MCF 10A (cell line): ENCODE data around the gene PLEKHM3. TPM values are rescaled to one million over a fixed set of nuclear protein-coding genes. Genes with fewer than 3 reads are reported as not detected.

Experiments used
- BruUV-seq: library from RNA; stranded (reverse); fragments of 400-500 nt; replicated peaks from 2 replicates; lab custom pipeline; 2021; lab: Mats Ljungman, UMichigan
- CTCF ChIA-PET: fragments of 300-600 bp; sonication (Branson Sonifier 250); formaldehyde crosslinking; extraction: SDS; loops from one replicate; lab custom pipeline; 2021; ENCODE audit warnings: antibody characterized with exemption, inconsistent platforms; lab: Yijun Ruan, JAX
- POLR2A ChIA-PET: fragments of 300-600, 350-650 bp; sonication (Branson Sonifier 250); formaldehyde crosslinking; extraction: SDS; loops from one replicate; lab custom pipeline; 2020; ENCODE audit warnings: antibody characterized with exemption, inconsistent platforms; lab: Yijun Ruan, JAX
- DNase-seq: peaks from one replicate; pipeline ENCODE4 v3.0.0-alpha.2; 2018; ENCODE audit not compliant: unreplicated experiment
- H3K27ac Mint-ChIP-seq: one replicate; pipeline ENCODE4 v1.8.0; 2022; ENCODE audit warnings: mild to moderate bottlenecking, low read depth, mixed read lengths; ENCODE audit not compliant: unreplicated experiment
- H3K27me3 Mint-ChIP-seq: one replicate; pipeline ENCODE4 v1.8.0; 2022; ENCODE audit warnings: mixed read lengths; ENCODE audit not compliant: insufficient read depth, unreplicated experiment
- H3K36me3 Mint-ChIP-seq: one replicate; pipeline ENCODE4 v1.8.0; 2022; ENCODE audit warnings: mild to moderate bottlenecking, moderate library complexity, mixed read lengths; ENCODE audit not compliant: insufficient read depth, unreplicated experiment
- H3K4me1 Mint-ChIP-seq: one replicate; pipeline ENCODE4 v1.8.0; 2022; ENCODE audit warnings: mixed read lengths; ENCODE audit not compliant: insufficient read depth, unreplicated experiment
- H3K4me3 Mint-ChIP-seq: one replicate; pipeline ENCODE4 v1.8.0; 2022; ENCODE audit warnings: mild to moderate bottlenecking, moderate library complexity, mixed read lengths; ENCODE audit not compliant: unreplicated experiment
- H3K9me3 Mint-ChIP-seq: one replicate; pipeline ENCODE4 v1.8.0; 2022; ENCODE audit warnings: mixed read lengths; ENCODE audit not compliant: unreplicated experiment
- intact Hi-C: fragments of 100-400 bp; cut with micrococcal nuclease; formaldehyde crosslinking; loops from 2 replicates; pipeline ENCODE4 v1.14.1; 2022
- total RNA-seq: library from RNA; stranded (reverse); gene quantifications from 2 replicates; pipeline ENCODE4 v1.2.3, GENCODE V29; 2022
- TF ChIP-seq, protein P1 (sequence below): fragments of 200-600 bp; IDR thresholded peaks from one replicate; pipeline ENCODE4 v1.8.0; 2022; ENCODE audit warnings: antibody characterized with exemption, mild to moderate bottlenecking; ENCODE audit not compliant: unreplicated experiment

The PLEKHM3 gene
- total RNA-seq, 1 experiment from 2014 or later = 5.4 TPM

DNA sequence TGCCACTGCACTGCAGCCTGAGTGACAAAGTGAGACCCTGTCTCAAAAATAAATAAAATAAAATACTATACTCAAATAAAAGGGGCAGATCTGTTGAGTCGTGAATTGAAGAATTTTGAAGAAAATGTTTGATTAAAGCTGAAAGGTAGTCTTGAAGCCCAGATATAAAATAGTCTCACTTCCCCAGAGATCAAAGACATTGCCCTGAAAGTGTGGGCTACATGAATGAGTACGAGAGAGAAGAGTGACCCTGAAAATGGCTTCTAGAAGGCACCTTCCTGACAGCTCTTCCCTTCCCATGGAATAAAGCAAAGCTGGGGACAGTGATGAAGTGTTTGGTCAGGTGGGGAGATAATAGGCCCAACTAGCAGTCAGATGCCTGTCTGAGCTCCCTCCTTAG is 241.8 kb downstream of the PLEKHM3 start:
- BruUV-seq = no TSS peak
- DNase-seq = no peak
- Mint-ChIP-seq H3K9me3 (no peaks in the 10 kb centered on the region), H3K27ac (no peak overlapping the region), H3K27me3 (no peaks in the 10 kb centered on the region), H3K4me1 (peaks cover 7% of the 10 kb centered on the region), H3K36me3 (no peaks in the 10 kb centered on the region), H3K4me3 (no peak overlapping the region)
- POLR2A ChIA-PET = interaction anchor here (0.8 to 1.4 kb wide), 2 partner anchors 10 to 14 kb away, joined by 3 read pairs; partner anchors contain the start of gene FZD5
- CTCF ChIA-PET = interaction anchor here (0.6 to 0.7 kb wide), 3 partner anchors 13 to 189 kb away, joined by 3 to 7 read pairs (median 3); no protein-coding TSS in a partner anchor
- TF ChIP-seq, protein P1, sequence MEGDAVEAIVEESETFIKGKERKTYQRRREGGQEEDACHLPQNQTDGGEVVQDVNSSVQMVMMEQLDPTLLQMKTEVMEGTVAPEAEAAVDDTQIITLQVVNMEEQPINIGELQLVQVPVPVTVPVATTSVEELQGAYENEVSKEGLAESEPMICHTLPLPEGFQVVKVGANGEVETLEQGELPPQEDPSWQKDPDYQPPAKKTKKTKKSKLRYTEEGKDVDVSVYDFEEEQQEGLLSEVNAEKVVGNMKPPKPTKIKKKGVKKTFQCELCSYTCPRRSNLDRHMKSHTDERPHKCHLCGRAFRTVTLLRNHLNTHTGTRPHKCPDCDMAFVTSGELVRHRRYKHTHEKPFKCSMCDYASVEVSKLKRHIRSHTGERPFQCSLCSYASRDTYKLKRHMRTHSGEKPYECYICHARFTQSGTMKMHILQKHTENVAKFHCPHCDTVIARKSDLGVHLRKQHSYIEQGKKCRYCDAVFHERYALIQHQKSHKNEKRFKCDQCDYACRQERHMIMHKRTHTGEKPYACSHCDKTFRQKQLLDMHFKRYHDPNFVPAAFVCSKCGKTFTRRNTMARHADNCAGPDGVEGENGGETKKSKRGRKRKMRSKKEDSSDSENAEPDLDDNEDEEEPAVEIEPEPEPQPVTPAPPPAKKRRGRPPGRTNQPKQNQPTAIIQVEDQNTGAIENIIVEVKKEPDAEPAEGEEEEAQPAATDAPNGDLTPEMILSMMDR = no peak
- intact Hi-C loops = no loop called here

DNA sequence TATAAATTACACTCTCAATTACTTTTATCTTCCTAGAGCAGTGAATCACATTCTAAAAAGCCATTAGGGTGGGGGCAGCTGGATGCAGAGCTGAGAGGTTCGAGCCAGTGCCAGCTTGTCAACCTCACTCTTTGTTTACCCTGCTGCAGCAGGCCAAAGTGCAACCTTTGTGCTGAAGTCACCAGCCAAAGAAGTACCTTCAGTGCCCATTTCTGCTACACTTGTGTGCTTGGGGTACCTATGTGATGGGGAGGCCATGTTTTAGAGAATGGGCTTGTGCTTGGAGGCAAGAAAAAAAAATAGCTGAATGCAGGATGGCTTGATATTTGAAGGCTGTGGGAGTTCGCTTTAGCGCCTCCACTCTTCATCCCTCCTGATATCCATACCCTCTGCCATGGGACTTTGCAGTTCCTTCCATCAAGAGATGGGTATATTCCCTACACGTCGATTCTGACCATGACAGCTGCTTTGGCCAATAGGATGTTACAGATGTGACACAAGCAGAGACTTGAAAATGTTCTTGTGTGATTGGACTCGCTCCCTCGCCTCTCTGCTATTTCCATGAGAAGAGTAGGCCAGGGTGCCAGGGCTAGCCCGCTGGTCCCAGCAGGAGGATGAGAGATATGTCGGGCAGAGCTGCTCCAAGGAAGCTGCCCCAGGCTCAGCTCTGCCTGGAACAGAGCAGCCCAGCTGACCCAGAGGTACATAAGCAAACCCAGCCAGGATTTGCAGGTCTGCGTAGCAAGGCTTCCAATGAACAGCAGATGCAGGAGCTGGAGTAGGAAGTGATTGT is 242.9 kb downstream of the PLEKHM3 start:
- TF ChIP-seq, protein P1 = no peak
- CTCF ChIA-PET = no interaction called here
- intact Hi-C loops = no loop called here
- H3K9me3 Mint-ChIP-seq = no peaks in the 10 kb centered on the region
- H3K27ac Mint-ChIP-seq = no peak overlapping the region
- H3K4me1 Mint-ChIP-seq = peaks cover 7% of the 10 kb centered on the region
- POLR2A ChIA-PET = interaction anchor here (0.5 to 0.9 kb wide), 4 partner anchors 13 to 242 kb away, joined by 3 to 4 read pairs (median 4); partner anchors contain the start of gene FZD5
- DNase-seq = no peak
- no TSS peak for BruUV-seq
- no peaks in the 10 kb centered on the region for H3K36me3 Mint-ChIP-seq
- no peaks in the 10 kb centered on the region for H3K27me3 Mint-ChIP-seq
- no peak overlapping the region for H3K4me3 Mint-ChIP-seq

DNA sequence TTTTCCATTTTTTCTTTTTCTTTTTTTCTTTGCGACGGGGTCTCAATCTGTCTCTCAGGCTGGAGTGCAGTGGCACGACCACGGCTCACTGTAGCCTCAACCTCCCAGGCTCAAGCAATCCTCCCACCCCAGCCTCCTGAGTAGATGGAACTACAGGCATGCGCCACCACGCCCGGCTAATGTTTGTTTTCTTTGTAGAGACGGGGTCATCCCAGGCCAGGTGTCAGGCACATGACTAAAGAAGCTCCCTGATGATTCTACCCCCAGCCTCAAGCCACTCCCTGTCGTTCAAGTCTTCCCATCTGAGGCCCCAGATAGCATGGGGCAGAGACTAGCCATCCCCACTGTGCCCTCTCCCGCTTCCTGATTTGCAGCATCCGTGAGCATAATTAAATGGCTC is 245.8 kb downstream of the PLEKHM3 start:
- intact Hi-C loops = no loop called here
- H3K9me3 Mint-ChIP-seq = no peaks in the 10 kb centered on the region
- POLR2A ChIA-PET = interaction anchor here (0.7 kb wide), 1 partner anchor 1986 kb away, joined by 3 read pairs; no protein-coding TSS in a partner anchor
- no peak overlapping the region for H3K4me3 Mint-ChIP-seq
- peaks cover 7% of the 10 kb centered on the region for H3K4me1 Mint-ChIP-seq
- CTCF ChIA-PET = no interaction called here
- no peaks in the 10 kb centered on the region for H3K27me3 Mint-ChIP-seq
- no peak for DNase-seq
- no peak overlapping the region for H3K27ac Mint-ChIP-seq
- no TSS peak for BruUV-seq
- TF ChIP-seq, protein P1 = no peak
- H3K36me3 Mint-ChIP-seq = no peaks in the 10 kb centered on the region

DNA sequence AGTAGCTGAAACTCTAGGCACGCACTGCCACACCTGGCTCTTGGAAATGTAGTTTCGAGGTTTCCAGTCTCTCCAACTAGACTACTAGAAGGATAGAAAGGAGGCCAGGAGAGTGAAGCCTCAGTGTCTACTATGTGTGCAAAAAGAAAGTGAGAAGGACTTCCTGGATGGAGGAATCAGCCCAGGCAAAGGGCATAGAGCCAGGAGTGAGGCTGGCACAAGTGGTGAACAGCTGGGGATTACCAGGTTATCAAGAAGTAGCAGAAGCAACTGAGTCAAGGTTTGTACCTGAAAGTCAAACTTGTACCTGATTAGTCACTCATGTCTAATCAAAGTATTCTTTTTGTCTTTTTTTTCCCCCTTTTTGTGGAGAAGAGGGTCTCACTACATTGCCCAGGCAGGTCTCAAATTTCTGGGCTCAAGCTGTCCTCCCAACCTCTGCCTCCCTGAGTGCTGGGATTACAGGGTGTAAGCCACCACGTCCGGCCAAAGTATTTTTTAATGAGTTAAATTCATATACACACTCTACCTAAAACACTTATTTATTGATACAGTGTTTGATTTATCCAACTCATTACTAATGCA is 246.9 kb downstream of the PLEKHM3 start:
- Mint-ChIP-seq H3K4me1 (peaks cover 7% of the 10 kb centered on the region), H3K27ac (no peak overlapping the region), H3K27me3 (no peaks in the 10 kb centered on the region), H3K36me3 (no peaks in the 10 kb centered on the region), H3K4me3 (no peak overlapping the region), H3K9me3 (no peaks in the 10 kb centered on the region)
- CTCF ChIA-PET = no interaction called here
- POLR2A ChIA-PET = no interaction called here
- no TSS peak for BruUV-seq
- intact Hi-C loops = no loop called here
- TF ChIP-seq, protein P1 = no peak
- DNase-seq = no peak
